HL-60 (cell line): ENCODE results near the gene FOCAD.

ENCODE experiments used
- DNase-seq, 2 experiments: peaks; one replicate each; pipeline ENCODE4 v3.0.0-alpha.2; 2010 to 2020; ENCODE audit warnings: low read depth in 1 of 2, low spot score in 1 of 2
- H3K27ac ChIP-seq: fragments of 250-450 bp; sonication (Bioruptor Pico); replicated peaks from 2 replicates; pipeline ENCODE4 v1.5.1; 2020; ENCODE audit warnings: mild to moderate bottlenecking, moderate library complexity
- H3K27me3 ChIP-seq: fragments of 250-450 bp; sonication (Bioruptor Pico); 2 replicates; pipeline ENCODE4 v1.5.1; 2021; ENCODE audit warnings: mild to moderate bottlenecking, moderate library complexity; ENCODE audit not compliant: insufficient read depth, poor library complexity, severe bottlenecking
- H3K4me3 ChIP-seq: replicated peaks from 2 replicates; pipeline ENCODE4 v1.5.1; 2011; ENCODE audit warnings: mild to moderate bottlenecking, control low read depth, low read length; ENCODE audit not compliant: insufficient read depth
- GABPA ChIP-seq: IDR thresholded peaks from 2 replicates; pipeline ENCODE4 v1.6.1; 2012; ENCODE audit warnings: low read depth
- POLR2AphosphoS5 ChIP-seq: IDR thresholded peaks from 2 replicates; pipeline ENCODE4 v1.6.1; 2012; ENCODE audit warnings: low read depth
- SPI1 ChIP-seq: IDR thresholded peaks from 2 replicates; pipeline ENCODE4 v1.6.1; 2012; ENCODE audit warnings: low read depth, mild to moderate bottlenecking, borderline replicate concordance
- TF ChIP-seq, protein P1 (sequence below): IDR thresholded peaks from one replicate; pipeline ENCODE4 v1.5.1; 2011; ENCODE audit warnings: low read length, control low read depth, inconsistent platforms; ENCODE audit not compliant: insufficient read depth
- TF ChIP-seq, protein P2 (sequence below): IDR thresholded peaks from 2 replicates; pipeline ENCODE4 v1.6.1; 2012; ENCODE audit warnings: low read depth; ENCODE audit not compliant: insufficient replicate concordance

FOCAD gene

DNA sequence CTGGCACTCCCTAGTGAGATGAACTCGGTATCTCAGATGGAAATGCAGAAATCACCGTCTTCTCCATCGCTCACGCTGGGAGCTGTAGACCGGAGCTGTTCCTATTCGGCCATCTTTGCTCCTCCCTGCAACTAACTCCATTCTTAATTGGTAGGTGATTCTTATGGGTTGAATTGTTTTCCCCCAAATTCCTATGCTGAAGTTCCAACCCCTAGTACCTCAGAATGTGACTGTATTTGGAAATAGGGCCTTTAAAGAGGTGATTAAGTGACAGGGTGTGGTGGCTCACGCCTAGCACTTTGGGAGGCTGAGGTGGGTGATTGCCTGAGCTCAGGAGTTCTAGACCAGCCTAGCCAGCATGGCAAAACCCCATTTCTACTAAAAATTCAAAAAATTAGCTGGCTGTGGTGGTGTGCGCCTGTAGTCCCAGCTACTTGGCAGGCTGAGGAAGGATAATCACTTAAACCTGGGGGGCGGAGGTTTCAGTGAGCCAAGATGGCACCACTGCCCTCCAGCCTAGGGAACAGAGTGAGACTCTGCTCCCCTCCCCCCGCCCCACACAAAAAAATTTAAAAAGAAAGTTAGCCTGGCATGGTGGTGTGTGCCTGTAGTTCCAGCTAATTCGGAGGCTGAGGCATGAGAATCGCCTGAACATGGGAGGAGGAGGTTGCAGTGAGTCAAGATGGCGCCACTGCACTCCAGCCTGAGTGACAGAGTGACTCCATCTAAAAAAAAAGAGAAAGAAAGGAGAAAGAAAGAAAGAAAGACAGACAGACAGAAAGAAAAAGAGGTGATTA is 25.2 kb upstream of the FOCAD start:
- H3K27ac ChIP-seq, result peak overlapping the region; percentile 68
- no peak for TF ChIP-seq SPI1
- TF ChIP-seq, protein P1, sequence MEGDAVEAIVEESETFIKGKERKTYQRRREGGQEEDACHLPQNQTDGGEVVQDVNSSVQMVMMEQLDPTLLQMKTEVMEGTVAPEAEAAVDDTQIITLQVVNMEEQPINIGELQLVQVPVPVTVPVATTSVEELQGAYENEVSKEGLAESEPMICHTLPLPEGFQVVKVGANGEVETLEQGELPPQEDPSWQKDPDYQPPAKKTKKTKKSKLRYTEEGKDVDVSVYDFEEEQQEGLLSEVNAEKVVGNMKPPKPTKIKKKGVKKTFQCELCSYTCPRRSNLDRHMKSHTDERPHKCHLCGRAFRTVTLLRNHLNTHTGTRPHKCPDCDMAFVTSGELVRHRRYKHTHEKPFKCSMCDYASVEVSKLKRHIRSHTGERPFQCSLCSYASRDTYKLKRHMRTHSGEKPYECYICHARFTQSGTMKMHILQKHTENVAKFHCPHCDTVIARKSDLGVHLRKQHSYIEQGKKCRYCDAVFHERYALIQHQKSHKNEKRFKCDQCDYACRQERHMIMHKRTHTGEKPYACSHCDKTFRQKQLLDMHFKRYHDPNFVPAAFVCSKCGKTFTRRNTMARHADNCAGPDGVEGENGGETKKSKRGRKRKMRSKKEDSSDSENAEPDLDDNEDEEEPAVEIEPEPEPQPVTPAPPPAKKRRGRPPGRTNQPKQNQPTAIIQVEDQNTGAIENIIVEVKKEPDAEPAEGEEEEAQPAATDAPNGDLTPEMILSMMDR, result no peak
- DNase-seq, result peak in 1 of 2 experiments; percentile 5
- peak overlapping the region; percentile 50 for H3K4me3 ChIP-seq
- no peaks in the 10 kb centered on the region for H3K27me3 ChIP-seq

DNA sequence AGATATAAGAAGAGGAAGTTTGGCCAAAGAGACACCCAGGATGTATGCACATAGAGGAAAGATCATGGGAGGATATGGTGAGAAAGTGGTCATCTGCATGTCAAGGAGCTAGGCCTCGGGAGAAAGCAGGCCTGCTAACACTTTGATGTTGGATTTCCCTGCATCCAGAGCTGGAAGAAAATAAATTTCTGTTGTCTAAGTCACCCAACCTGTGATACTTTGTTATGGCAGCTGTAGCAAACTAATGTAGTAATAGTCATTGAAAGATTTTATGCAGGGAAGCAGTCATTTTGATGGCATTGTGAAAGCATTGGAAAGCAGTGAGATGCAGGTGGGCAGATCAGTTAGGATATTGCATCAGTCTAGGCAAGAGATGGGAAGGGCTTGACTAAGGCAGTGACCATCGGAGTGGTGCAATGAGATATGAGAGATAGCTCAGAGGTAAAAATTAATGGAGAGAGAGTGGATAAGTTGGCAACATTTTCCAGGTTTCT is 24.5 kb upstream of the FOCAD start:
- Histone ChIP-seq H3K4me3 (0 out of 2 replicates have a peak overlapping the region, but pooled peaks have one; percentile 50), H3K27ac (peak overlapping the region; percentile 68), H3K27me3 (no peaks in the 10 kb centered on the region)
- DNase-seq, result peak; percentile 27 to 36
- TF ChIP-seq, protein P1, result no peak
- TF ChIP-seq GABPA (no peak), SPI1 (no peak), POLR2AphosphoS5 (no peak)
- TF ChIP-seq, protein P2, sequence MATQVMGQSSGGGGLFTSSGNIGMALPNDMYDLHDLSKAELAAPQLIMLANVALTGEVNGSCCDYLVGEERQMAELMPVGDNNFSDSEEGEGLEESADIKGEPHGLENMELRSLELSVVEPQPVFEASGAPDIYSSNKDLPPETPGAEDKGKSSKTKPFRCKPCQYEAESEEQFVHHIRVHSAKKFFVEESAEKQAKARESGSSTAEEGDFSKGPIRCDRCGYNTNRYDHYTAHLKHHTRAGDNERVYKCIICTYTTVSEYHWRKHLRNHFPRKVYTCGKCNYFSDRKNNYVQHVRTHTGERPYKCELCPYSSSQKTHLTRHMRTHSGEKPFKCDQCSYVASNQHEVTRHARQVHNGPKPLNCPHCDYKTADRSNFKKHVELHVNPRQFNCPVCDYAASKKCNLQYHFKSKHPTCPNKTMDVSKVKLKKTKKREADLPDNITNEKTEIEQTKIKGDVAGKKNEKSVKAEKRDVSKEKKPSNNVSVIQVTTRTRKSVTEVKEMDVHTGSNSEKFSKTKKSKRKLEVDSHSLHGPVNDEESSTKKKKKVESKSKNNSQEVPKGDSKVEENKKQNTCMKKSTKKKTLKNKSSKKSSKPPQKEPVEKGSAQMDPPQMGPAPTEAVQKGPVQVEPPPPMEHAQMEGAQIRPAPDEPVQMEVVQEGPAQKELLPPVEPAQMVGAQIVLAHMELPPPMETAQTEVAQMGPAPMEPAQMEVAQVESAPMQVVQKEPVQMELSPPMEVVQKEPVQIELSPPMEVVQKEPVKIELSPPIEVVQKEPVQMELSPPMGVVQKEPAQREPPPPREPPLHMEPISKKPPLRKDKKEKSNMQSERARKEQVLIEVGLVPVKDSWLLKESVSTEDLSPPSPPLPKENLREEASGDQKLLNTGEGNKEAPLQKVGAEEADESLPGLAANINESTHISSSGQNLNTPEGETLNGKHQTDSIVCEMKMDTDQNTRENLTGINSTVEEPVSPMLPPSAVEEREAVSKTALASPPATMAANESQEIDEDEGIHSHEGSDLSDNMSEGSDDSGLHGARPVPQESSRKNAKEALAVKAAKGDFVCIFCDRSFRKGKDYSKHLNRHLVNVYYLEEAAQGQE, result no peak

DNA sequence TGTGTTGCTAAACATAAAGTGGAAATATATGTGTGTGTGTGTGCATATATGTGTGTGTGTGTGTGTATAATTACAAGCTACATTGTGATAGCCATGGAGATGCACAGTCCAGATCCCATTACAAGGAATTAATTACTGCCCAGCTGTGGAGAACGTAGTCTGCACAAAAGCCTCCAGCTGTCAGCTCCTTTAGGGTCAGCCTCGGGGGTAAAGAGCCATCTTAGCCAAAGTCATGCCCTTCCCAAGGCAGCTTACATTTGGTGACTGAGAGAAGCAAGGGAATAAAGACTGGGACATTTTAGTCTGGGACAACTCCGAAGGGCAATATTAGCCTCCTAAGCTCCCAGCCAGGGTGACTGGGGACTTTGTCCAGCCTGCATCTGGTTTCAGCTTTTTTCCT is 21.9 kb upstream of the FOCAD start:
- no peaks in the 10 kb centered on the region for H3K27me3 ChIP-seq
- TF ChIP-seq, protein P1, result no peak
- no peak for TF ChIP-seq GABPA
- TF ChIP-seq POLR2AphosphoS5, result no peak
- no peak for DNase-seq
- H3K27ac ChIP-seq, result no peak overlapping the region
- H3K4me3 ChIP-seq, result no peak overlapping the region

DNA sequence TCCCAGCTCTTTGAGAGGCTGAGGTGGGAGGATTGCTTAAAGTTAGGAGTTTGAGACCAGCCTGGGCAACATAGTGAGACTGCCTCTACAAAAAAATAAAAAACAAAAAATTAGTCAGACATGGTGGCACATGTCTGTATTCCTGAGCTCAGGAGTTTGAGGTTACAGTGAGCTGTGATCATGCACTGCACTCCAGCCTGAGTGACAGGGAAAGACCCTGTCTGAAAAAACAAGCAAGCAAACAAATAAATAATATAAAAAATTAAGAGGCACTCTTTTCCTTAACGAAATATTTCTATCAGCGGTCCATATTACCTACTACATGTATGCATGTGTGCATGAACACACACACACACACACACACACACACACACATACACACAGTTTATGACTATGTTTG is 20.9 kb upstream of the FOCAD start:
- H3K27me3 ChIP-seq, result no peaks in the 10 kb centered on the region
- H3K4me3 ChIP-seq, result no peak overlapping the region
- TF ChIP-seq POLR2AphosphoS5 (no peak), GABPA (no peak), SPI1 (no peak)
- TF ChIP-seq, protein P2, result no peak
- TF ChIP-seq, protein P1, result no peak
- no peak for DNase-seq
- H3K27ac ChIP-seq, result no peak overlapping the region
